Calu3 (cell line): ENCODE results near the gene PCLO. TPM values are rescaled to one million over a fixed set of nuclear protein-coding genes. Genes with fewer than 3 reads are reported as not detected.

Experiments
- BruUV-seq: library from RNA; stranded (reverse); fragments of 400-500 nt; replicated peaks from 2 replicates; lab custom pipeline; 2021; lab: Mats Ljungman, UMichigan
- CTCF ChIA-PET: fragments of 300-600 bp; sonication (Branson Sonifier 250); formaldehyde crosslinking; loops from one replicate; lab custom pipeline; 2022; ENCODE audit warnings: antibody characterized with exemption; lab: Charles Lee
- DNase-seq: peaks from one replicate; pipeline ENCODE4 v3.0.0; 2022
- H3K27ac Mint-ChIP-seq: one replicate; pipeline ENCODE4 v1.8.0; 2022; ENCODE audit warnings: mixed read lengths; ENCODE audit not compliant: unreplicated experiment
- H3K27me3 Mint-ChIP-seq: one replicate; pipeline ENCODE4 v1.8.0; 2022; ENCODE audit warnings: mixed read lengths; ENCODE audit not compliant: unreplicated experiment
- H3K36me3 Mint-ChIP-seq: one replicate; pipeline ENCODE4 v1.8.0; 2022; ENCODE audit warnings: mild to moderate bottlenecking, moderate library complexity, mixed read lengths; ENCODE audit not compliant: insufficient read depth, unreplicated experiment
- H3K4me1 Mint-ChIP-seq: one replicate; pipeline ENCODE4 v1.8.0; 2022; ENCODE audit warnings: mild to moderate bottlenecking, low read depth, mixed read lengths; ENCODE audit not compliant: unreplicated experiment
- H3K4me3 Mint-ChIP-seq: one replicate; pipeline ENCODE4 v1.8.0; 2022; ENCODE audit warnings: mild to moderate bottlenecking, low read depth, moderate library complexity, mixed read lengths; ENCODE audit not compliant: unreplicated experiment
- H3K9me3 Mint-ChIP-seq: one replicate; pipeline ENCODE4 v1.8.0; 2022; ENCODE audit warnings: low read depth, mixed read lengths; ENCODE audit not compliant: unreplicated experiment
- intact Hi-C: fragments of 100-400 bp; cut with micrococcal nuclease; formaldehyde crosslinking; loops from one replicate; pipeline ENCODE4 v1.10.0; 2022; ENCODE audit not compliant: unreplicated experiment
- total RNA-seq: library from RNA; stranded (reverse); gene quantifications from 2 replicates; pipeline ENCODE4 v1.2.3, GENCODE V29; 2022
- TF ChIP-seq, protein P1 (sequence below): fragments of 200-600 bp; IDR thresholded peaks from one replicate; pipeline ENCODE4 v1.8.0; 2022; ENCODE audit warnings: antibody characterized with exemption; ENCODE audit not compliant: unreplicated experiment

PCLO gene
- total RNA-seq, 1 experiment from 2014 or later, result 9.1 TPM

DNA sequence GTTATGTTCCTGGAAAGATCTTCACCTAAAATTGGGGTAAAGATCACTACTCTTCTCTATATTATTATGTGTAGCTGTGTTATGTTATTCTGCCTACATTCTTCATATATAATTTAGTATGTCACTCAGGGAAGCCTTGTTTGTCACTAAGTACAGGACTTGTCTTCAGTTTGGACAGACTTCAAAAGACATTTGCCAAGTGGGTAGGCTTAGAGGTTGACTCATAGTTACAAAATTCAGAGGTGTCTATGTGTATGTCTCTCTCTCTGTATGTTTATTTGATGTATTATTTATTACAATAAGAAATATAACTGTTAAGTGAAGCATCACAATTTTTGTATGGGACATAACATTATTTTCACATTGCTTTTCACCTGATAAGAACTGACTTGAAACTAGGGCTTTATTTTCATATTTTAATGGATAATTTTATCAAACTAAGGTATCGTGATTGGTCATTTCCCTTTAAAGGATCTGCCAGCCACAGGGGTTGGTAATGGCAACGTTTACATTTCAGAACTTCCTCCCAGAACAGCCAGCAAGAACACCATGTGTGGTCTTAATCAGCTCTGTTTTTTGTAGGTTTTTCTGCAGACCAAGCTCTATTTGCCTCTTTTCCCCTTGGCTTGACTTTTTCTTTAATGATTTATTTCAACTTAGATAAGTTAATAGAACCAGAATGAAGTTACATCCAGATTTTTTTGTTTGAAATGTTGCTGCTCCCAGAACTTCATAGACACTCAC is 457.0 kb downstream of the PCLO start:
- Mint-ChIP-seq H3K27me3 (no peaks in the 10 kb centered on the region), H3K27ac (no peak overlapping the region), H3K4me1 (peaks cover under 1% of the 10 kb centered on the region), H3K9me3 (no peaks in the 10 kb centered on the region), H3K36me3 (no peaks in the 10 kb centered on the region), H3K4me3 (no peak overlapping the region)
- DNase-seq, result no peak
- TF ChIP-seq, protein P1, sequence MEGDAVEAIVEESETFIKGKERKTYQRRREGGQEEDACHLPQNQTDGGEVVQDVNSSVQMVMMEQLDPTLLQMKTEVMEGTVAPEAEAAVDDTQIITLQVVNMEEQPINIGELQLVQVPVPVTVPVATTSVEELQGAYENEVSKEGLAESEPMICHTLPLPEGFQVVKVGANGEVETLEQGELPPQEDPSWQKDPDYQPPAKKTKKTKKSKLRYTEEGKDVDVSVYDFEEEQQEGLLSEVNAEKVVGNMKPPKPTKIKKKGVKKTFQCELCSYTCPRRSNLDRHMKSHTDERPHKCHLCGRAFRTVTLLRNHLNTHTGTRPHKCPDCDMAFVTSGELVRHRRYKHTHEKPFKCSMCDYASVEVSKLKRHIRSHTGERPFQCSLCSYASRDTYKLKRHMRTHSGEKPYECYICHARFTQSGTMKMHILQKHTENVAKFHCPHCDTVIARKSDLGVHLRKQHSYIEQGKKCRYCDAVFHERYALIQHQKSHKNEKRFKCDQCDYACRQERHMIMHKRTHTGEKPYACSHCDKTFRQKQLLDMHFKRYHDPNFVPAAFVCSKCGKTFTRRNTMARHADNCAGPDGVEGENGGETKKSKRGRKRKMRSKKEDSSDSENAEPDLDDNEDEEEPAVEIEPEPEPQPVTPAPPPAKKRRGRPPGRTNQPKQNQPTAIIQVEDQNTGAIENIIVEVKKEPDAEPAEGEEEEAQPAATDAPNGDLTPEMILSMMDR, result no peak
- CTCF ChIA-PET, result no interaction called here
- no TSS peak for BruUV-seq
- intact Hi-C loops, result no loop called here

DNA sequence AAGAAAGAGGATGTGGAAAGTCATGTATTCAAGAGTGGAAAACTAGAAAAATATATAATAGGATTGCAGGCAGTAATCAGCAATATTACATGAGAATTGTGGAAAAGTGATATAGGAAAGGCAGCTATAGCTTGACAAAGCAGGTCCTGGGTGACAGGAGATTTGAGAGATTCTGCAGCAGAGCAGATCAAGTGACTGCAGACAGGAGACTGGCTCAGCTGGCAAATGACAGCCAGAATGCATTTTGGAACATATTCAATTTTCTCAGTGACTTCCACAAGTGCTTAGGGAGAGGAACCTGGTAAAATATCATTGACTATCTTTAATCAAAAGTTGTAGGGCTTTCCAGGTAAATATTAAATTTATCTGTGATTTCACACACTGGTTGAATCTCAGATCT is 458.6 kb downstream of the PCLO start:
- TF ChIP-seq, protein P1, result no peak
- intact Hi-C loops, result no loop called here
- Mint-ChIP-seq H3K4me1 (peaks cover 15% of the 10 kb centered on the region), H3K4me3 (no peak overlapping the region), H3K9me3 (no peaks in the 10 kb centered on the region), H3K27me3 (no peaks in the 10 kb centered on the region), H3K27ac (no peak overlapping the region), H3K36me3 (peaks cover 6% of the 10 kb centered on the region)
- no TSS peak for BruUV-seq
- no peak for DNase-seq
- CTCF ChIA-PET, result no interaction called here
